K562 (cell line): ENCODE results near the gene CIP2A. TPM values are rescaled to one million over a fixed set of nuclear protein-coding genes. Genes with fewer than 3 reads are reported as not detected.

Experiments
- CREB1 ChIP-seq, 2 experiments: sonication (generic) in 1 of 2; formaldehyde crosslinking in 1 of 2; IDR thresholded peaks; 2 replicates each; pipeline versions ENCODE4 v1.6.1 to v1.8.0; 2012 to 2022; ENCODE audit warnings: inconsistent platforms in 1 of 2, mild to moderate bottlenecking in 1 of 2, missing genetic modification reagents in 1 of 2, moderate library complexity in 1 of 2
- CREM ChIP-seq: IDR thresholded peaks from 2 replicates; pipeline ENCODE4 v1.6.1; 2014; ENCODE audit warnings: antibody characterized with exemption, low read depth
- ERF ChIP-seq: fragments of 450-650 bp; formaldehyde crosslinking; IDR thresholded peaks from 2 replicates; pipeline ENCODE4 v1.4.0; 2020; ENCODE audit warnings: mild to moderate bottlenecking, mixed read lengths
- ESRRB ChIP-seq: fragments of 250-450 bp; sonication (Bioruptor Pico); IDR thresholded peaks from 2 replicates; pipeline ENCODE4 v1.5.0; 2020; ENCODE audit warnings: mild to moderate bottlenecking, moderate library complexity, borderline replicate concordance
- ETS1 ChIP-seq: conservative IDR thresholded peaks from 2 replicates; pipeline ENCODE4 v1.6.1; 2011; ENCODE audit warnings: low read depth, mild to moderate bottlenecking, low read length; ENCODE audit not compliant: control insufficient read depth
- HSF4 ChIP-seq: fragments of 250-450 bp; sonication (Bioruptor Pico); IDR thresholded peaks from 2 replicates; pipeline ENCODE4 v2.1.2; 2022; ENCODE audit warnings: mild to moderate bottlenecking, moderate library complexity, borderline replicate concordance
- MAFK ChIP-seq: IDR thresholded peaks from 2 replicates; pipeline ENCODE4 v1.6.1; 2011; ENCODE audit warnings: low read length, improper control_type of control experiment
- NELFE ChIP-seq: IDR thresholded peaks from 2 replicates; pipeline ENCODE4 v1.6.1; 2011; ENCODE audit warnings: mild to moderate bottlenecking; ENCODE audit not compliant: insufficient read depth, insufficient read length
- NFE2 ChIP-seq: IDR thresholded peaks from 2 replicates; pipeline ENCODE4 v1.6.1; 2014; ENCODE audit warnings: antibody characterized with exemption, low read depth
- PML ChIP-seq: IDR thresholded peaks from 2 replicates; pipeline ENCODE4 v1.6.1; 2012; ENCODE audit warnings: low read length, inconsistent platforms
- POLR2A ChIP-seq: fragments of 450-650 bp; conservative IDR thresholded peaks from 2 replicates; pipeline ENCODE4 v1.6.1; 2016
- REST ChIP-seq, 2 experiments: fragments of 450-650 bp; formaldehyde crosslinking in 1 of 2; IDR thresholded peaks; 2 replicates each; pipeline versions ENCODE4 v1.4.0 to v1.6.1; 2014 to 2020; ENCODE audit warnings: mild to moderate bottlenecking in 2 of 2, borderline replicate concordance in 1 of 2, low read depth in 1 of 2
- TFAM ChIP-seq: fragments of 250-450 bp; sonication (Bioruptor Pico); conservative IDR thresholded peaks from 2 replicates; pipeline ENCODE4 v1.5.0; 2021; ENCODE audit warnings: mild to moderate bottlenecking, moderate library complexity
- ZNF589 ChIP-seq: fragments of 200-800 bp; sonication (Bioruptor generic); IDR thresholded peaks from 2 replicates; pipeline ENCODE4 v1.6.1; 2016; ENCODE audit warnings: low read depth, missing genetic modification characterization, missing compliant biosample characterization
- polyA plus RNA-seq, 8 experiments: library from polyadenylated mRNA; depleted of rRNA in 4 of 8; stranded (reverse) in 5 of 8; unstranded in 3 of 8; fragments of >200 nt; fragmentation: Nextera tagmentation in 2 of 8; fragmentation: Illumina TruSeq in 1 of 8; extraction: Ambion mirVana in 2 of 8; extraction: Trizol in 1 of 8; gene quantifications; 2 replicates each; pipeline versions ENCODE4 v1.2.1 to v1.2.3, GENCODE V29; 2011 to 2014; ENCODE audit warnings: inconsistent platforms in 1 of 8, missing spikeins in 1 of 8
- total RNA-seq, 7 experiments: library from RNA; depleted of rRNA in 6 of 7; stranded (reverse); fragments of >200 nt in 6 of 7; fragmentation: Illumina TruSeq in 2 of 7; extraction: Trizol in 2 of 7; gene quantifications; 2 replicates each; pipeline versions ENCODE4 v1.2.1 to v1.2.3, GENCODE V29; 2011 to 2021; ENCODE audit warnings: low replicate concordance in 1 of 7

CIP2A gene
- total and polyA plus RNA-seq, 9 of the 15 experiments (the other 6 are each of a cell fraction or from before 2014, with no cell fraction given), result 10.5 to 41.7 (median 31.5) TPM

- TF ChIP-seq ESRRB (CRISPR knock-in tag) (no peak), CREM (no peak), ZNF589 (CRISPR knock-in tag) (no peak), MAFK (no peak), ERF (CRISPR knock-in tag) (no peak), CREB1 (IDR thresholded peaks at IDR 0.05) (no peak), CREB1 (CRISPR knock-in tag; IDR thresholded peaks at IDR 0.05) (no peak), POLR2A (no peak), PML (no peak), TFAM (CRISPR knock-in tag) (no peak), REST (IDR thresholded peaks at IDR 0.05; ENCODE audit: borderline replicate concordance) (peak; percentile 37; the same call in 1 of the 2 replicates), REST (CRISPR knock-in tag; IDR thresholded peaks at IDR 0.05; ENCODE audit: low read depth) (no peak), HSF4 (CRISPR knock-in tag) (no peak), ETS1 (no peak), NELFE (no peak), NFE2 (0 out of 2 replicates have a peak, but pooled peaks have one; percentile 17)
Measured at GRCh38 chr3:108608750-108609149, 19.5 kb upstream of the CIP2A start (continued).
